SK-N-SH (cell line): ENCODE measurements around the gene CSF2RB. TPM values are rescaled to one million over a fixed set of nuclear protein-coding genes. Genes with fewer than 3 reads are reported as not detected.

Experiments
- CTCF ChIA-PET: fragments of 300-600, 350-600 bp; formaldehyde crosslinking; extraction: SDS; loops from one replicate; lab custom pipeline; 2021; lab: Yijun Ruan, JAX
- POLR2A ChIA-PET: fragments of 350-600 bp; sonication (Branson Sonifier 250); formaldehyde crosslinking; extraction: SDS; loops from one replicate; lab custom pipeline; 2020; ENCODE audit warnings: antibody characterized with exemption, inconsistent platforms; lab: Yijun Ruan, JAX
- DNase-seq: peaks from one replicate; pipeline ENCODE4 v3.0.0; 2012
- H2AFZ ChIP-seq: fragments of 200-600 bp; sonication (generic); 2 replicates; pipeline ENCODE4 v1.8.1; 2016; ENCODE audit warnings: antibody characterized with exemption, mild to moderate bottlenecking, low read depth
- H3F3A ChIP-seq: fragments of 200-600 bp; sonication (generic); replicated peaks from 2 replicates; pipeline ENCODE3; 2016; ENCODE audit warnings: antibody characterized with exemption, mild to moderate bottlenecking; ENCODE audit not compliant: insufficient read depth
- H3K27ac ChIP-seq, 2 experiments: fragments of 200-500 bp in 1 of 2; fragments of 200-600 bp in 1 of 2; sonication (Bioruptor generic) in 1 of 2; sonication (generic), shearing (Covaris generic) in 1 of 2; 2 replicates each; pipeline versions ENCODE4 v1.5.1 to v1.6.1; 2014 to 2016; ENCODE audit warnings: low read depth in 2 of 2, inconsistent platforms in 1 of 2, low read length in 1 of 2, mild to moderate bottlenecking in 1 of 2, mixed read lengths in 1 of 2
- H3K27me3 ChIP-seq: fragments of 200-600 bp; sonication (generic), shearing (Covaris generic); 2 replicates; pipeline ENCODE4 v1.6.1; 2016; ENCODE audit warnings: mixed run types; ENCODE audit not compliant: insufficient read depth
- H3K36me3 ChIP-seq, 2 experiments: fragments of 200-500 bp in 1 of 2; fragments of 200-600 bp in 1 of 2; sonication (Bioruptor generic) in 1 of 2; sonication (generic) in 1 of 2; replicated peaks in 1 of 2; 2 replicates each; pipeline versions ENCODE3 to v1.5.1; 2014 to 2016; ENCODE audit warnings: low read length in 1 of 2, mild to moderate bottlenecking in 1 of 2; ENCODE audit not compliant: insufficient read depth in 2 of 2, control insufficient read depth in 1 of 2
- H3K4me1 ChIP-seq, 2 experiments: fragments of 200-500 bp in 1 of 2; fragments of 200-600 bp in 1 of 2; sonication (Bioruptor generic) in 1 of 2; sonication (generic), shearing (Covaris generic) in 1 of 2; 2 replicates each; pipeline versions ENCODE4 v1.5.1 to v1.6.1; 2014 to 2016; ENCODE audit warnings: low read depth in 1 of 2, low read length in 1 of 2, mixed run types in 1 of 2; ENCODE audit not compliant: insufficient read depth in 2 of 2, control insufficient read depth in 1 of 2
- H3K4me2 ChIP-seq: fragments of 200-600 bp; sonication (generic), shearing (Covaris generic); 2 replicates; pipeline ENCODE4 v1.6.1; 2017; ENCODE audit warnings: mixed run types
- H3K4me3 ChIP-seq, 2 experiments: fragments of 200-500 bp in 1 of 2; fragments of 200-600 bp in 1 of 2; sonication (Bioruptor generic) in 1 of 2; sonication (generic), shearing (Covaris generic) in 1 of 2; 2 replicates each; pipeline versions ENCODE4 v1.5.1 to v1.8.1; 2014 to 2016; ENCODE audit warnings: low read depth in 2 of 2, inconsistent platforms in 1 of 2, low read length in 1 of 2, mild to moderate bottlenecking in 1 of 2, mixed read lengths in 1 of 2, moderate library complexity in 1 of 2
- H3K79me2 ChIP-seq: fragments of 200-600 bp; sonication (generic); 2 replicates; pipeline ENCODE4 v1.8.1; 2017; ENCODE audit warnings: mild to moderate bottlenecking; ENCODE audit not compliant: insufficient read depth
- H3K9ac ChIP-seq: fragments of 200-600 bp; sonication (generic); 2 replicates; pipeline ENCODE4 v1.6.1; 2017; ENCODE audit warnings: mixed run types
- H3K9me2 ChIP-seq: fragments of 200-600 bp; sonication (generic); 2 replicates; pipeline ENCODE4 v1.6.1; 2017; ENCODE audit warnings: mixed run types
- H3K9me3 ChIP-seq: fragments of 200-600 bp; sonication (generic); 2 replicates; pipeline ENCODE4 v1.6.1; 2017; ENCODE audit warnings: mixed run types, mild to moderate bottlenecking, moderate library complexity
- H4K20me1 ChIP-seq: fragments of 200-600 bp; sonication (generic); 2 replicates; pipeline ENCODE4 v1.6.1; 2017; ENCODE audit warnings: mild to moderate bottlenecking, mixed run types; ENCODE audit not compliant: insufficient read depth
- CTCF ChIP-seq: fragments of 200-600 bp; sonication (generic); IDR thresholded peaks from 2 replicates; pipeline ENCODE4 v1.6.1; 2017; ENCODE audit warnings: antibody characterized with exemption, mild to moderate bottlenecking, moderate library complexity
- EP300 ChIP-seq, 2 experiments: IDR thresholded peaks; 2 replicates each; pipeline versions ENCODE4 v1.4.0 to v1.6.1; 2012; ENCODE audit warnings: borderline replicate concordance in 1 of 2, low read depth in 1 of 2, low read length in 1 of 2
- FOXJ3 ChIP-seq: sonication (generic); formaldehyde crosslinking; IDR thresholded peaks from 2 replicates; pipeline ENCODE4 v1.5.1; 2020; ENCODE audit warnings: mild to moderate bottlenecking, missing genetic modification reagents
- FOXM1 ChIP-seq: IDR thresholded peaks from 2 replicates; pipeline ENCODE4 v1.4.0; 2012; ENCODE audit warnings: low read depth, mild to moderate bottlenecking
- GABPA ChIP-seq: IDR thresholded peaks from 2 replicates; pipeline ENCODE4 v1.4.0; 2012; ENCODE audit warnings: low read depth, mild to moderate bottlenecking
- MAX ChIP-seq: IDR thresholded peaks from 2 replicates; pipeline ENCODE4 v1.4.0; 2012; ENCODE audit warnings: low read depth
- MEF2A ChIP-seq: IDR thresholded peaks from 2 replicates; pipeline ENCODE4 v1.4.0; 2012; ENCODE audit warnings: low read depth, borderline replicate concordance
- MXI1 ChIP-seq: IDR thresholded peaks from 2 replicates; pipeline ENCODE4 v1.6.1; 2012; ENCODE audit warnings: mild to moderate bottlenecking, low read depth, low read length, improper control_type of control experiment
- NFIC ChIP-seq: IDR thresholded peaks from 2 replicates; pipeline ENCODE4 v1.4.0; 2012; ENCODE audit warnings: borderline replicate concordance
- NRF1 ChIP-seq: IDR thresholded peaks from 2 replicates; pipeline ENCODE4 v1.6.1; 2012; ENCODE audit warnings: low read depth, mild to moderate bottlenecking, low read length
- POLR2AphosphoS5 ChIP-seq: IDR thresholded peaks from 2 replicates; pipeline ENCODE4 v1.6.1; 2012; ENCODE audit warnings: low read depth, low read length
- RAD21 ChIP-seq: IDR thresholded peaks from 2 replicates; pipeline ENCODE4 v1.6.1; 2012; ENCODE audit warnings: mild to moderate bottlenecking, low read length
- RFX5 ChIP-seq: IDR thresholded peaks from 2 replicates; pipeline ENCODE4 v1.6.1; 2012; ENCODE audit warnings: mild to moderate bottlenecking, improper control_type of control experiment, low read length
- RXRA ChIP-seq: IDR thresholded peaks from 2 replicates; pipeline ENCODE4 v1.4.0; 2012; ENCODE audit warnings: low read depth, mild to moderate bottlenecking, borderline replicate concordance
- SMC3 ChIP-seq: IDR thresholded peaks from 2 replicates; pipeline ENCODE4 v1.6.1; 2012; ENCODE audit warnings: low read depth, low read length, improper control_type of control experiment
- YY1 ChIP-seq: IDR thresholded peaks from 2 replicates; pipeline ENCODE4 v1.4.0; 2012; ENCODE audit warnings: low read depth, mild to moderate bottlenecking
- polyA plus RNA-seq, 3 experiments: library from polyadenylated mRNA; depleted of rRNA; stranded (reverse); fragments of >200 nt; gene quantifications; 2 replicates each; pipeline ENCODE4 v1.2.3, GENCODE V29; 2012
- TF ChIP-seq, protein P1 (sequence below): fragments of 150-350 bp; IDR thresholded peaks from 2 replicates; pipeline ENCODE4 v1.6.1; 2017; ENCODE audit warnings: antibody characterized with exemption, low read length, low read depth, borderline replicate concordance

Gene CSF2RB
- polyA plus RNA-seq, 1 of the 3 experiments (the other 2 are of a cell fraction) = not detected

GRCh38 chr22:36910461-36910860 lies 3.0 kb upstream of the CSF2RB start:
- H3K79me2 ChIP-seq = no peaks in the 10 kb centered on the region

More at GRCh38 chr22:36910461-36910860, 3.0 kb upstream of the CSF2RB start:
- ChIA-PET POLR2A (no interaction called here), CTCF (interaction anchor here (0.7 kb wide), 1 partner anchor 54 kb away, joined by 4 read pairs; no protein-coding TSS in a partner anchor)
- no peaks in the 10 kb centered on the region for H3K27me3 ChIP-seq
- H3K4me3 ChIP-seq = no peak overlapping the region
- no peaks in the 10 kb centered on the region for H3K9me3 ChIP-seq
- DNase-seq = no peak
- no peaks in the 10 kb centered on the region for H3K4me1 ChIP-seq
- no peak overlapping the region for H2AFZ ChIP-seq
- H3K9ac ChIP-seq = no peak overlapping the region
- no peak for TF ChIP-seq FOXJ3 (CRISPR knock-in tag)
- no peak for TF ChIP-seq SMC3
- TF ChIP-seq POLR2AphosphoS5 = no peak
- no peak for TF ChIP-seq MXI1
- TF ChIP-seq, protein P1, sequence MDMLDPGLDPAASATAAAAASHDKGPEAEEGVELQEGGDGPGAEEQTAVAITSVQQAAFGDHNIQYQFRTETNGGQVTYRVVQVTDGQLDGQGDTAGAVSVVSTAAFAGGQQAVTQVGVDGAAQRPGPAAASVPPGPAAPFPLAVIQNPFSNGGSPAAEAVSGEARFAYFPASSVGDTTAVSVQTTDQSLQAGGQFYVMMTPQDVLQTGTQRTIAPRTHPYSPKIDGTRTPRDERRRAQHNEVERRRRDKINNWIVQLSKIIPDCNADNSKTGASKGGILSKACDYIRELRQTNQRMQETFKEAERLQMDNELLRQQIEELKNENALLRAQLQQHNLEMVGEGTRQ = no peak
- TF ChIP-seq NFIC = no peak
- no peak for TF ChIP-seq RXRA
- no peak for TF ChIP-seq GABPA
- no peak for TF ChIP-seq RAD21
- no peak for TF ChIP-seq YY1
- TF ChIP-seq RFX5 = no peak
- TF ChIP-seq NRF1 = no peak
- no peak for TF ChIP-seq MEF2A
- TF ChIP-seq MAX = no peak
- TF ChIP-seq FOXM1 = no peak
- TF ChIP-seq EP300 (IDR thresholded peaks at IDR 0.05; ENCODE audit: borderline replicate concordance in 1 of 2, low read depth in 1 of 2, low read length in 1 of 2) = no peak
- no peak for TF ChIP-seq CTCF
- H3K4me2 ChIP-seq = no peak overlapping the region
- no peak overlapping the region for H3K27ac ChIP-seq
- no peaks in the 10 kb centered on the region for H3F3A ChIP-seq
- H3K36me3 ChIP-seq = no peaks in the 10 kb centered on the region
- H3K9me2 ChIP-seq = no peaks in the 10 kb centered on the region
- no peaks in the 10 kb centered on the region for H4K20me1 ChIP-seq
